ENCODE measurements around the gene SSPN.

SSPN gene

DNA sequence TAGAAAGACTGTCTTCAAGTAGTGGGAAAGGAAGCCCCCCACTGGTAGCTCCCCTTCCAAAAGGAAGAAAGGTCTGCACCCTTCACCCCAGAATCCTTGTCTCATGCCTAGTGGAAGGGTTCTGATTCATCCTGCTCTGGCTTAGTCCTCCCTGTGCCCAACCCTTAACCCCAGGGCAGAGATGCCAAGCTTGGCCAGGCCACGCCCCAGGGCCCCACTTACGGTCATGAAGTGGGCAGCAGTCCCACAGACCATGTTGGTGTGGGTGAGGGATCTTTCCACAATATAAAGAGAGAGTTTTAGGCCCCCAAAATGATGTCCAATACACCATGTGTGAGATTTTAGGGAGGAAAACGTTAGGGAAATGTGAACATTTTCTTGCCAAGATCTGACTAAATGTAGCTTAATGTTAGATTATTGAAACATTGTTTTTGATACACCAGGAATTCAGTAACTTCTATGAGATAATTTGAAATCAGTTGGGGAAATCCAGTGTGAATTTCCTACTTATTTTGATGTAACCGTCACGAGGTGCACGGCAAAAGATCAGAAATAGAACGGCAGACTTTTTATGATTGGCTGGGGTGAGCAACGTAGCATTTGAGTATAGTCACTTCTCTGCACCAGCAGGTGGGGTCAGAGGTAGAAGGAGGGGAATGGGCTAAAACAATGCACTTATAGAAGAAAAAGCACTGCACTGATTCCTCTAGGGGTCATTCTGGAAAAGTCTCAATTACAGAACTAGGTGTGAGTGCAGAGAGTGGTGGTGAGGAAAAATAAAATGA, 8.2 kb upstream of the SSPN start:
- DNase-seq = no peak

DNA sequence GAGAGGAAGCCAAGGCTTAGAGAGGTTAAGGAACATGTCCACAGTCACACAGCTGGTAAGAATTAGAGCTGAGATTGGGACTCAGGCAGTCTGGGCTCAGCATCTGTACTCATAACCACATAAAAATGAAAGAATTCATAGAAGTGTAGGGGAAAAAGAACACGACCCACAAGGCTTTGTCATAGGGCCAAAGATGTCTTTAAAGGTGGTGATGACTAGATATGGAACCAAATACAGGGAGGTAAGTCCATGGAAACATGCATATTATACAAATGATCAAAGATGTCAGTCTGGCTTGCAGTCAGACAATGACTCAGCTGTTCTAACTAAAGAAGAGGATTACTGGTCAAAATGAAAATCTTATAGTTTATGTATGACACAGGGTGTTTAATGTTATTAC, 7.2 kb upstream of the SSPN start:
- DNase-seq = peak; percentile 66

- no peak for DNase-seq
Observed at GRCh38 chr12:26188641-26189040, 6.7 kb upstream of the SSPN start.

- no peak for DNase-seq
Observed at GRCh38 chr12:26192142-26192541, 3.2 kb upstream of the SSPN start.

DNA sequence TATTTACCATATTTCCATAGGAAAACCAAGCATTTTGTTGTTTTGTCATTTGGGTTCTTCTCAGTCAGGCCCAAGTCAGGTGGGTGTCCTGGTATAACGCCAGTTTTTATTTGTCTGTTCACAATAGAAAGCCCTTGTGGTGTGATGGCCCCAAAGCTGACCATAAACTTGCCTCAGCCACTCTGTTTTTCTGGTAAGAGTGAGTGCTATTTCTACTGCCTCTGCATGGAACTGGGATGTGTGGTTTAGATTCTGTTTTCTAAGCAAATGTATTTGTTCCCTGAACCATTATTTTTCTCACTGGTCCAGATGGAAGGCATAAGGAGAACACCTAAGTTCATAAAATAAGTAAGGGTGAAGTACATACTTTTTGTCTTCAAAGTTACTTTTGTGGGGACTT, 1.8 kb upstream of the SSPN start:
- DNase-seq = no peak

DNA sequence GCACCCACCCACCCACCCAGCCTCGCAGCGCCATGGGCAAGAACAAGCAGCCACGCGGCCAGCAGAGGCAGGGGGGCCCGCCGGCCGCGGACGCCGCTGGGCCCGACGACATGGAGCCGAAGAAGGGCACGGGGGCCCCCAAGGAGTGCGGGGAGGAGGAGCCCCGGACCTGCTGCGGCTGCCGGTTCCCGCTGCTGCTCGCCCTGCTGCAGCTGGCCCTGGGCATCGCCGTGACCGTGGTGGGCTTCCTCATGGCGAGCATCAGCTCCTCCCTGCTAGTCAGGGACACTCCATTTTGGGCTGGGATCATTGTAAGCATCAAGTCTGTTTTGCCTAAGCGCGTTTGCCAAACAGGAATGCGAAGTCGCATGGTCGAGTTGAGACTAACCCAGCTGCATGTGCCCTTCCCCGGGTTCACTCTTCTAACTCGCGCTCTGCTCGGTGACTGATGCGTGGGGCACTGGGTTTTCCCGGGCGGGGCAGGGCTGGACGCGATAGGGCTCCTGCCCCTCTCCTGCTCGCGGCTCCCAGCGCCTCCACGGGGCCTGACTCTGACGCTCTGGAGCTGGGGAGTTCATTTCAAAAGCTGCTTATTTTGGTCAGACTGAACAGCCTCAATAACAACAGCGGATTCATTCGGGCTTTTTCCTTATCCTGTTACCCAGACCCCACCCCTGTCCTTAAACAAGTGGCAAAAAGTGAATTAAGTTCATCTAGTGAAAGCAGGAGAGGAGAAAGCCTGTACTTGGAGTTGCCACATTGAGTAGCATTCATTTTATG, 458 bp downstream of the SSPN start:
- peak; percentile 50 for DNase-seq

GRCh38 chr12:26196421-26196716, 996 bp downstream of the SSPN start:
- DNase-seq = no peak

DNA sequence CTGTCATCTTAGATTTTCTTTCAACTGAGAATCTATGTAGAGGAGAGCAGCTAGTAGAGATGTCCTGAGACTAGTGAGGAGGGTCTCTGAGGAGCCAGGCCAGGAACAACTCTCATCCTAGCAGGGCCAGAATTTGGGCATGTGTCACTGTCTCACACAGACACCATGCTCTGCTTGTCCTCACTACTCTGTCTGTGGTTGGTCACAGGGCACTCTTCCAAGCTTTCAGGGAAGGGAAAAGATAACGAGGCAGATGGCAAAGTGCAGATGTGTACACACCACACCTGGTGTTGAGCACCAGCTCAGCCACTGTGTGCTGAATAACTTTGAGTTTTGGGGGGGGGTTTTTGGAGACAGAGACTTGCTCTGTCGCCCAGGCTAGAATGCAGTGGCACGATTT, 2.5 kb downstream of the SSPN start:
- DNase-seq = no peak

GRCh38 chr12:26198742-26199141, 3.4 kb downstream of the SSPN start:
- peak; percentile 43 for DNase-seq

- no peak for DNase-seq
Observed at GRCh38 chr12:26203167-26203780, 7.9 kb downstream of the SSPN start.

GRCh38 chr12:26204612-26205289, 9.4 kb downstream of the SSPN start:
- DNase-seq = no peak

DNA sequence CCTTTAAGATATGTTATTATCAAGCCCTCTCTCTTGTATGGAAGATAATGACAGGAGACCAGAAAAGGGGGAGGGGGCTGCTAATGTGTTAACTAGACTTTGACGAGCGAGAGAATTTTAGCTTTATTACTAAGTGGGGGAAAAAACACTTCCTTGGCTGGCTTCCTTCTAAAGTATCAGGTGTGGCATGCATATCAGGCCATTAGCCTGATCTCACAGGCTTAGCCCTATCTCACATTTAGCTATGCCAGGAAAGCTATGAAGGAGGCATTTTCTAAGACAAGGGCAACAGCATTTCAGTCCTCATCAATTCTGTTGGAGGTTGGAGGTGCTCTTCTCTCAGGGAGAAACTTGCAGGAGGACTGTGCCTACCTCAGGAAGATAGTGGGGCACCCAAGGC, 9.9 kb downstream of the SSPN start:
- no peak for DNase-seq

DNA sequence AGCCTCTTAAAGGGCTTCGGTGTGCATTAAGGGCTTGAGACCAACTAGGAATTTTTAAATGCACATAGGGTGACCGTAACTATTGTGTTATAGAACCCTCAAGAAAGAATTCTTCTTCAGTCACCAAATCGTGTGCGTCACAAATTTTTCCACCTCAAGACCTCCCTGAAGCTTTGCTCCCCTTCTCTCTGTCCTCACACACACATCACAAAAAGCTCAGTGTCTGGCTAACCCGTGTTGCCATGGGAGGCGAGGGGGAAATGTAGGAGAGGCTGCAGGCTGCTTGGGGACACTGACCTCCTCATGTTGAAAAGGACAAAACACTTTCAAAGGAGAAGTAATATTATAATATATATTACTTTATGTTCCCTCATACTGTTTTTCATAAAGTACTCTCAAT, 10.6 kb downstream of the SSPN start:
- no peak for DNase-seq

DNA sequence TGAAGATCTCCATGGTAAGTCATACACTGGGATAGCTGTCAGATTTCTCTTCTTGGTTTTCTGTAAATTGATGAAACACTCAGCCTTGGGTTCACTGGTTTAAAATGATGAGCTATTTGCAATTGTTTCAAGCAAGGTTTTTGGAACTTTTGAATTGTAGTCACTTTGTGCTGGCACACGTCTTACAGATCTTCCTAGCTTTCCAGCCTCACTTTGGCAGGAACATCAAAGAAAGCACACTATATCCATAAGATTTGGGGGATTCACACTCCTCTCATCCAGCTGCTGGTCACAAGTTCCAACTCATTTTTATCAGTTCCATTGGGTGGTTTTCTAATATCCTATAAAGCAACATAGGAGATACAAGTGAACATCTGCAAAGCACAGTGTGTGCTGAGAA, 16.0 kb downstream of the SSPN start:
- DNase-seq = no peak

DNA sequence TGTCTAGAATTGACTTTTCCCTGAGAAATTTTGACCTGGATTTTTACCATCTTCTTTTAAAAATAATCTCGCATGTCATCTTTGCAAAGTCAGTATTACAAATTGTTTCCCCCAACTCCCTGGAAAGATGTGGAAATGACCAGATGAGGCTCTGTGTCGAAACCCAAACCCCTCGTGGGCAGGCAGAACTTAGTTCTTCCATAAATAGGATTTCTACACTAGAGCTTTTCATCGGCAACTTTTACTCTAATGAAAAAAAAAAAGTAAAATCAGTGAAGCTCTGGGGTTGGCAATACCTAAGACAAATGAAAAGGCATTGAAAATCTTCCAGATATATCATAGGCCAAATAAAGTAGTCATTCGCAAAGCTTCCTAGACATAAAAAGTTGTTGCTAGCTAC, 17.0 kb downstream of the SSPN start:
- DNase-seq = no peak

GRCh38 chr12:26212988-26213387, 17.6 kb downstream of the SSPN start:
- no peak for DNase-seq

DNA sequence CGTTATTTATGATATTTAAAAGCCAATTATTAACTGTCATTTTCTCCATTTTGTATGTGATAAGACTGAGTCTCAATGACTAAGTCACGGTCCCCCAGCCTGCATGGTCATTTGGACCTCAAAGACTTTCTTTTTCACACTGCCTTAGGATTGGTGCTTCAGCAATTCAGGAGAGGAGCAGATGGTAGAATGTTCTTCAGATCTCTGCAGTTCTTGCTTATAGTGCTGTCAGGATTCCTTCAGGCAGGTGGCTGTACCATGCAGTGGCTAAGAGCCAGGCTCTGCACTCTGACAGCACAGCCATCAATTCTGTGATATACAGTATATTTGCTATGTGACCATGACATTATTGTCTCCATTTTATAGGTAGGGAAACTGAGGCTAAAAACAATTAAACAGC, 18.7 kb downstream of the SSPN start:
- DNase-seq = no peak

DNA sequence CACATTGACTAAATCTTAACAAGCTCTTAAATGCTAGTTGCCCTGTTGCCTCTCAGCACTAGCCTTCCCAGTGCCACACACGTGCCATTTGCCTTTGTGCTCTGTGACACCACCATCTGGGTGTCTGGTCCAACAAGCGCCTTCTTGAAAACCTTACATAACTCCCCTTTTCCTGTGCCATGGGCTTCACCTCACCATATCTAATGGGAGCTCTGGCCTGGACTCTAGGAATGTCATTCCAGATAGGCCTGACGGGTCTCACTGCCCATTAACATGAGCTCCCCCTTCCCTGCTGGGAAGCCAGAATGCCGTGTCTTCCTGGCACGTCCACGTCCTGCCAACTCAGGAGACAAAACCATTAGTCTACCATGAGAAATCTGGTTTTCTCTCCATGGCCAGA, 24.4 kb downstream of the SSPN start:
- DNase-seq = no peak

- no peak for DNase-seq
Observed at GRCh38 chr12:26224657-26225056, 29.3 kb downstream of the SSPN start.

GRCh38 chr12:26226122-26226521, 30.7 kb downstream of the SSPN start:
- DNase-seq = no peak

DNA sequence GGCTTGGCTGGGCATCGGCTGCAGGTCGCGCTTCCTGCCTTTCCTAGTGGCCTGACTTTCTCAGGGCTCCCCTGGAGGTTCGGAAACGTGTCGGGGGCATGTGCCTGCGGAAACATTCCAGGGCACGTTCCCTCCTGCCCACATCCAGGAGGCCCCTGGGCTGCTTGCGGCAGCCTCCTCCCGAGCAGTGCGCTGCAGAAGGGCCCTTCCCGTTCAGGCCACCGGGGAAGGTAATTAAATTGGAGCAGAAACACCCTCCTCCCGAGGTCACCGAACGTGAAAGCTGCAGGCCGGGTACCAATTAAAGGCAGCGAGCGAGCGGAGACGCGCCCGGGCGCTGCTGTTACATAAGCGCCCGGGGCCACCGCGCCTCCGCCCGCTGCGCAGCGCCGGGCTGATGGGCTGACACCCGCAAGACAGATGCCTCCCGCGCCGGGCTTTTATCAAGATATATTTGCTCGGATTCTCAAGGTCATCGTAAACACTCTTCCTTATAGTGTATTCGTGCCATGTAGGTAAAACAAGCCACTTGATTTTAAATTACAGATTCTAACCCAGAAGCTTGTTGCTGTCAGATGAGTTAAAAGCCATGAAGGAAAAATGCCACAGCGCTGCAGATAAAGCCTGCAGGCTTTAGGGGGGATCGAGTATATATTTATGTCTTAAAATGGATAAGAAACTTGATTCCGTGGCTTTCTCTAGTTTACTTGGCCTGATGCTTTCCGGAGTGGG, 31.4 kb downstream of the SSPN start:
- DNase-seq = no peak

- DNase-seq = no peak
Observed at GRCh38 chr12:26227361-26227745, 32.0 kb downstream of the SSPN start.

DNA sequence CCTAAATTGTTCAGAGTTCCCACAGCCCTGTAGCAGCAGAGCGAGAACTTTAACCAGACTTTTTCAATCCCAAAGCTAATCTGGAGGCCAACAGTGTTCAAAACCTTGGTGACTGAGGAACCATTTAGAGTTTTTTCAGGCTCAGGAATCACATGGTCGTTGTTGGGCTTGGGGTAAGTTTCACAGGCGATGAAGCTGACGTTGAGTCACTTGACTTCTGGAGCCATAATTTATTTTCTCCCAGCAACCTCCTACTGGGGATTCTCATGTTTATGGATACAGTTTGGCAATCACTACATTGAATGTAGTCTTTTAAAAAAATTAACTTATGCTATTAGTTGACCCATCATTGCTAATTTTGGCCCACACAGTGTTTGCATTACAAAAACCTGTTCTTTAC, 34.5 kb downstream of the SSPN start:
- DNase-seq = no peak

All from amniotic stem cell (primary cell).